ENCODE data around the gene DHTKD1. TPM values are rescaled to one million over a fixed set of nuclear protein-coding genes. Genes with fewer than 3 reads are reported as not detected.

Gene DHTKD1
- total RNA-seq, 1 experiment from 2014 or later, result 53.2 TPM

DNA sequence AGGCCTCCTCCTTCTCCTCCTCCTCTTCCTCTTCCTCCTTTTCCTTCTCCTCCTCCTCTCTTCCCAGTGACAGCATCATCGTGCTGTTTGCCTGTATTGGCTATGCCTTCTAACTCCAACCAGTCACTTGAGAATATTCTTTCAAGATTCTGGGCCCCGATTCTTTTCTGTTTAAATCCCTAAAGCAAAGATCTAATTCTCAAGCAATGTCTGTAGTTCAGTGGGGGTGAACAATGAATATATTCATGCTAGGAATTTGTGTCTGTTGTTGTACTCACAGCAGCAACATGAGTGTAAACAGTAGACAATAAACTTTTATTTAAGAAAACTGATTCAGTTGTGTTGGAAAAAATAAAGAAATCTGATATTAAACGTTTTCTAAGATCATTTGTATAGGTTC, 96.3 kb downstream of the DHTKD1 start:
- peak overlapping the region in 1 of 3 experiments; percentile 64; a peak in 2 of 7 replicates for H3K27ac Mint-ChIP-seq

More for the DNA sequence above, 96.3 kb downstream of the DHTKD1 start:
- H3K27me3 Mint-ChIP-seq (ENCODE audit: low read depth), result no peaks in the 10 kb centered on the region
- Histone ChIP-seq H3K18ac (ENCODE audit: insufficient read length, low read depth, low read length) (no peak overlapping the region), H2BK15ac (ENCODE audit: low read depth, low read length) (no peak overlapping the region), H3K79me1 (ENCODE audit: insufficient read depth, low read depth, low read length, poor library complexity, severe bottlenecking) (no peaks in the 10 kb centered on the region), H4K20me1 (ENCODE audit: control insufficient read depth, insufficient read depth, insufficient read length) (no peaks in the 10 kb centered on the region), H3K4ac (ENCODE audit: low read depth, low read length) (no peak overlapping the region), H2BK120ac (ENCODE audit: low read depth, low read length, poor library complexity, severe bottlenecking) (no peak overlapping the region), H3K79me2 (ENCODE audit: insufficient read depth, low read length) (no peaks in the 10 kb centered on the region), H2BK12ac (ENCODE audit: insufficient read length, low read depth, low read length) (no peak overlapping the region), H4K5ac (ENCODE audit: insufficient read length, low read depth, low read length) (no peak overlapping the region), H3K27ac (ENCODE audit: insufficient read length, low read depth, low read length) (no peak overlapping the region), H3K4me1 (ENCODE audit: insufficient read depth, low read length) (no peaks in the 10 kb centered on the region), H4K91ac (ENCODE audit: insufficient read length, low read depth, low read length) (no peak overlapping the region), H3K27me3 (ENCODE audit: insufficient read depth, low read length) (no peaks in the 10 kb centered on the region), H3K4me2 (ENCODE audit: insufficient read depth, insufficient read length, low read length) (no peak overlapping the region), H3K56ac (ENCODE audit: insufficient read length, low read depth, low read length) (no peak overlapping the region), H2AFZ (ENCODE audit: low read length) (no peak overlapping the region), H2BK20ac (ENCODE audit: low read depth, low read length, poor library complexity, severe bottlenecking) (no peak overlapping the region), H2BK5ac (ENCODE audit: insufficient read length, low read length) (no peak overlapping the region), H3K9me3 (ENCODE audit: control insufficient read depth, low read depth, low read length) (no peaks in the 10 kb centered on the region), H4K8ac (replicated peaks; ENCODE audit: insufficient read length, low read depth, low read length) (no peak overlapping the region), H3K14ac (ENCODE audit: insufficient read depth, low read length) (no peak overlapping the region), H3K9ac (ENCODE audit: extremely low read depth, insufficient read length, low read length) (no peak overlapping the region), H3K23me2 (ENCODE audit: insufficient read length, low read depth, low read length, poor library complexity, severe bottlenecking) (no peaks in the 10 kb centered on the region), H3K23ac (ENCODE audit: insufficient read length, low read depth, low read length) (no peak overlapping the region), H3T11ph (ENCODE audit: low read length) (no peak overlapping the region), H2AK5ac (ENCODE audit: insufficient read length, low read length) (no peak overlapping the region)
- H3K36me3 Mint-ChIP-seq (ENCODE audit: insufficient read depth in 1 of 3, low read depth in 3 of 3), result peaks cover 8 to 81% (median 51%) of the 10 kb centered on the region in 3 experiments; a peak in 6 of 7 replicates
- peaks cover 0 to 3% of the 10 kb centered on the region in 2 experiments; a peak in 2 of 4 replicates for H3K4me1 Mint-ChIP-seq
- H3K9me3 Mint-ChIP-seq, result no peaks in the 10 kb centered on the region
- DNase-seq, result no peak
- no peak overlapping the region for H3K4me3 Mint-ChIP-seq
- no CpG with 5 or more reads among the region's 3 CpGs for WGBS (ENCODE audit: extremely low coverage, insufficient read length, low lambda C conversion rate)
- no peak for TF ChIP-seq CTCF (conservative IDR thresholded peaks at IDR 0.05)
